HG03520 (cell line): ENCODE measurements around the gene RPS24.
"Not testable (repeated sequence)": the region's sequence is repeated elsewhere in the genome, so short reads cannot be mapped to it uniquely, and the experiment has no call there.

ENCODE experiments used
- ATAC-seq: cut with Tn5 transposase; IDR thresholded peaks from one replicate; pipeline ENCODE4 v1.9.1; 2021; ENCODE audit warnings: mild to moderate bottlenecking, moderate library complexity; ENCODE audit not compliant: unreplicated experiment

Gene RPS24

GRCh38 chr10:78047314-78047891, 13.7 kb downstream of the RPS24 start:
- no peak for ATAC-seq

- ATAC-seq = no peak
Observed at GRCh38 chr10:78049851-78050250, 16.2 kb downstream of the RPS24 start.

GRCh38 chr10:78053211-78053868, 19.7 kb downstream of the RPS24 start:
- no peak for ATAC-seq

- ATAC-seq = no peak
Observed at GRCh38 chr10:78058562-78058961, 24.9 kb downstream of the RPS24 start.

DNA sequence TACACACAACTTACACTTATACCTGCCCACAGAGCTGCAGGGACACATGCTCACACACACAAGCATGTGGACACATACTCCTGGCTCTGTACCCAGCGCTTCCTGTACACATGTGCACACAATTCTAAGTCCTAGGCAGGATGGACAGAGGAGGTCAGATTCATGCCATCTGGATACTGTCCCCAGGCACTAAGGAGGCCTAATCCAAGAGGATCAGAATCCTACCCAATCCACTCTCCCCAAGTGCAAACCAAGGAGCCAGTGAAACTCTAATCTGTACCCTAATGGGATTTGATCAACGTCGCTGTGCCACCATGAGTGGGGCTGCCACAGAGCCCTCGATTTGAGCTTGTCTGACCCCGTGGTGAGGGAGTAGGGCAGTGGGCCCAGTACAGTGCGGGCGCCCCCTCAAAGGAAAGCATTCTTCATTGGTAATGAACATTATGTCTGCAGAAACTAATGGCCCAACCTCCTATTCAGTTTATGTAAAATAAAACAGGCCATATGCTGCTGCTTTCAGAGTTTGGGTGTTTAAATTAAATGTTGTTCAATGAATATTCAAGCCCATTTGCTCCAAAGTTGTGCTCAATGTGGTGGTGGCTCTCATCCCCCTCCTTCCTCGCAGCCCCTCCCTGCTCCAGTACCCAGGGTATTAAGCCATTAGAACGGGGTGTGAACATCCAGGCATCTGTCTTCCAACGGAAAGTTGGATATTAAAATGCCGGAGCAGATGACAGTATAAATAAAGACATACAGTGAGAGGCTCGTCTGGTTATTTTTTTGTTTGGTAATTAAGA, 26.4 kb downstream of the RPS24 start:
- ATAC-seq = no peak

DNA sequence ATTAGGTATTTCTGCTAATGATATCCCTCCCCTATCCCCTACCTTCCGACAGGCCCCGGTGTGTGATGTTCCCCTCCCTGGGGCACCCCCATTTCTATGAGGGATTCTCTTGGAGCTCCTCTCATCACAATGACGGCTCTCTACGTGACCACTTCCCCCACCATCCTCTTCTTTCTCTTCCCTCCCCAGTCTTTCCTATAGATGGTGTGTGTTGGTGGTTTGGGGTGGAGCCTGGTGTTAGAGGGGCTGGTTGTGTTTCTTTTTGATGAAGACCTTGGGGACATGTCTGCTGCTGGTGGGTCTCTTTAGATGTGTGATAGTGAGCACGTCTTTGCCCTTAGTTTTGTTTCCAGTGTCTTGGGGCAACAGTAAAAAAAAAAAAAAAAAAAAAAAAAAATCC, 28.6 kb downstream of the RPS24 start:
- no peak for ATAC-seq

DNA sequence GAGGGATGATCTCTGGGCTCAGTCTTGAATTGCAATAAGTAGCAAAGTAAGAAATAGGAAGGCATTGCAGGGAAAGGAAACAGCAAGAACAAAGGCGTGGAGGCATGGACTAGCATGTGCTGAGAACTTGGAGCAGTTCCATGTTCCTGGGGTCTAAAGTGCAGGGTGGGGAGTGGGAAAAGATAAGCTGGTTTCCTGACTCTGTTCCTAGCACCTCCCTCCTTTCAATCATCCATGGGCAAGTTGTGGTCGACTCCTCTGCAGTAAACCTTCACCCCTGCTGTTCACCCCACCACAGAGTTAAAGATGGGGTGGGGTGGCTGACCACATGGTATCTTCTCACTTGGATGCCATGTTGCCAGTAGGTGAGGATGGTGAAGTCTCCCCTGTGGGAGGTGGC, 29.6 kb downstream of the RPS24 start:
- no peak for ATAC-seq

DNA sequence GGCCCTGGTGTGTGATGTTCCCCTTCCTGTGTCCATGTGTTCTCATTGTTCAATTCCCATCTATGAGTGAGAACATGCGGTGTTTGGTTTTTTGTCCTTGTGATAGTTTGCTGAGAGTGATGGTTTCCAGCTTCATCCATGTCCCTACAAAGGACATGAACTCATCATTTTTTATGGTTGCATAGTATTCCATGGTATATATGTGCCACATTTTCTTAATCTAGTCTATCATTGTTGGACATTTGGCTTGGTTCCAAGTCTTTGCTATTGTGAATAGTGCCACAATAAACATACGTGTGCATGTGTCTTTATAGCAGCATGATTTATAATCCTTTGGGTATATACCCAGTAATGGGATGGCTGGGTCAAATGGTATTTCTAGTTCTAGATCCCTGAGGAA, 31.3 kb downstream of the RPS24 start:
- ATAC-seq = not testable (repeated sequence)

DNA sequence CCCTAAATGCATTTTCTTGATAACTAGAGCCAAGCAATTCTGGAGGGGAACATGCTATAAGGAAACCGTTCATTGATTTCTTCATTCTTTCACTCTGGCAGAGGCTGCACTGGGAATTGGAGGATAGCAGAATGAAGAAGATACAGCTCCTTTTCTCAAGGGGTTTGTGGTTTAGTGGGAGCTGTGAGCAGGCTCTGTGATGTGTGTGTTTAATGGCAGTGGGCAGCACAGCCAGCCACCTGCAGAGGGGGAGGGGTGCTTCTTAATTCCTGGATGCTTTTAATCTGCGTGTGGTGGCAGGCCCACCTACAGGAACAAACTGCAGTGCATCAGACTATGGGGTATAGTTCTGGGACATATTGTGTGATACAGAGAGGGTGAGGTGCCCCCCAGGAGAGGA, 31.9 kb downstream of the RPS24 start:
- no peak for ATAC-seq

DNA sequence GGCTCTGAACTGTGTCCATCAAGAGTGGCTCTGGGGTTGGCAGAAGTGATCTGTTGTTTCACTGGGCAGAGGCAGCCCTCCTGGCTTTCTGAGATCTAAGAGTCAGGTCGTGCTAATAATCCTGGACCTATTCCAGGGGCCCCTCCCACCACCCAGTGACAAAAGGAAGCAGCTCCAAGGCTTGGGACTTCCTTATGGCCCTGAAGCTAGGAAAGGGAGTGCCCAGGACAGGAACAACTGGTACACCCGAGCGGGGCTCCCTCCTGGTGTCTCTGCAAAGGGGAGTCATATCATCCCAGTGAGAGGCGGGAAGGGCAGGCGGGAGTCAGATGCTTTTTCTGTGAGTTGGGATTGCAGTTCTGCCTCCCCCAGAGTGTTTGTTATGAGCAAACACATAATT, 32.3 kb downstream of the RPS24 start:
- no peak for ATAC-seq

- no peak for ATAC-seq
Observed at GRCh38 chr10:78066728-78067430, 33.2 kb downstream of the RPS24 start.

DNA sequence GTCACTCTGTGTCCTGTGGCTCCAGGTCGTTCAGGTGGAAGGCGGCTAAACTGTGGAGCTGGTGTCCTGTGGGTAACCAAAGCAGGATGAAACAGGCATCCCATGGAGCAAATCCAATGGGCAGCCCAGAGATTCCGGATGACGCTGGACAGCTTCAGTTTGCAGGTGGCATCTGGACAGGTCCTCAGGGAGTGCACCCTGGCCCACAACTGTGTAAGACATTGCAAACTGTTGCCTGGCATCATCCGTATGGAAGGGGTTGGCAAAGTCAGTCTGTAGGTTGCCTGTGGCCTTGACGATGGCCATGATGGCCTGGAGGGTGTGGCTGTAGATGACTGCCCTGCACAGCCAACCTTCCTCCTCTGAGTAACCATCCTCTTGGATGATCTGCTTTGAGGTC, 35.5 kb downstream of the RPS24 start:
- no peak for ATAC-seq

DNA sequence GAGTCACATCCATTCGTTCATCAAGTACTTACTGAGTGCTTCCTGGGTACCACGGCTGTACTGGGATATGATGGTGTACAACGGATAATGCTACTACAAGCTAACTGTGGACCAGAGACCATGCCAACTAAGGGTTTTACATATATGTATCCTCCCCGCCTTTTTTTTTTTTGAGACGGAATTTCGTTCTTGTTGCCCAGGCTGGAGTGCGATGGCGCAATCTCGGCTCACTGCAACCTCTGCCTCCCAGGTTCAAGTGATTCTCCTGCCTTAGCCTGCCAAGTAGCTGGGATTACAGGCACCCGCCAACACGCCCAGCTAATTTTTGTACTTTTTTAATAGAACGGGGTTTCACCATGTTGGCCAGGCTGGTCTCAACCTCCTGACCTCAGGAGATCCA, 36.4 kb downstream of the RPS24 start:
- ATAC-seq = not testable (repeated sequence)

- no peak for ATAC-seq
Observed at GRCh38 chr10:78070726-78071125, 37.1 kb downstream of the RPS24 start.

DNA sequence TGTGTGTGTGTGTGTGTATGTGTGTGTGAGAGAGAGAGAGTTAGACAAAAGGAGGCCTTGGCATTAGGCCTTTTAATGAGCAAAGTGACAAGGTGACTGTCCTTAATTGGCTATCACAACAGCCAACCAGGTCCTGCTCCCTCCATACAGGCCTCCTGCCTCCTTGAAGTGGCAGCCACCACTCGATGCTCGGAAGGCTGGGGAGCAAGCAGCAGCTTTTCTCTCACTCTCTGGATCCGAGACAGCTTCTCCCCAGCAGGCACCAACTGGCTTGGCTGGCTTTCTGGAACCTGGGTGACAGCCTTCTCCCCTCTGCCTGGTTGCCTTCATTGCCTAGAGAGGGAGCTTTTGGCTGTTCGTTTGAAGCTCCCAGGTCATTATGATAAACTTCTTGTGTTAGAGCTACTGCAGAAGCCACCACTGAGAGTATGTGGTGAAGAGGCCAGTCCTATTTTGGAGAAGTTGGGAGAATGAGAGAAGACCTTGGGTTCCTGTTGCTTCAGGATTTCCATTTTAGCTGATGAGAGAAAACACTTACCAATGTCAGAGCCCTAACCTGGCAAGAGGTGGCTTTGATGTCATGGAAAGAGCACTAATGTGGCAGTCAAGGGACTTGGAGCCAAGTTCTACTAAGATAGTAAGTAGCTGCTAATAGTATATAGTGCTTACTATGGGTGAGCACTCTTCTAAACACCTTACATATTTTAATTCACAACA, 37.6 kb downstream of the RPS24 start:
- no peak for ATAC-seq

DNA sequence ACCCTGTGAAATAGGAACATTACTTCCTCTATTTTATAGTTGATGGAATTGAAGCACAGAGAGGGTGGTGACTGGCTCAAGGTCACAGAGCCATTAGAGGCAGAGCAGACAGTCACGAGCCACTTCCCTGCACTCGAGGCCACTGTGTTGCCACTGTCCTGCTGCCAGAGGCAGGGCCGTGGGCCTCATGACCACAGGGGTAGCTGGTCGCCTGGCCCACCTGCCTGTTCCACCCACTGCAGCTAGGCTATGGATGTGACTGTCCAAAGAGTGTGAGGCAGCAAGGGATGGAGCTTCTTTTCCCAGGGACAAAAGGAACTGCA, 38.2 kb downstream of the RPS24 start:
- no peak for ATAC-seq

DNA sequence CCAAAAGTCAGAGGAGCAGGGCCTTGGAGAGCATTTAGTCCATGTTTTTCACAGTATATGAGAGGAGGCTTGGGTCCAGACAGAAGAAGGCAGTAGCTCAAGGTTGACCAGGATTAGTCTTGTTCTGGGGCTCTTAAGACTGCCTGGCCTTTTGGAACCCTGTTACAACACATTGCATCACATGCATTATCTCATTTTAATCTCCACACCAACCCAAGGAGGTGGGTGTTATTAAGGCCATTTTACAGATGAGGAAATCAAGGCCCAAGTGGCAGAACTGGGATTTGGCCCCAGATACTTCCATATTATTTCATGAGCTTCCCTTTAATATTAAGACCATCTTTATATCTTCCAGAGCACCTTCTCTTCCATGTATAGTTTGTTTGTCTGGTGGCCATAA, 38.8 kb downstream of the RPS24 start:
- ATAC-seq = no peak

GRCh38 chr10:78075806-78076205, 42.1 kb downstream of the RPS24 start:
- ATAC-seq = not testable (repeated sequence)

DNA sequence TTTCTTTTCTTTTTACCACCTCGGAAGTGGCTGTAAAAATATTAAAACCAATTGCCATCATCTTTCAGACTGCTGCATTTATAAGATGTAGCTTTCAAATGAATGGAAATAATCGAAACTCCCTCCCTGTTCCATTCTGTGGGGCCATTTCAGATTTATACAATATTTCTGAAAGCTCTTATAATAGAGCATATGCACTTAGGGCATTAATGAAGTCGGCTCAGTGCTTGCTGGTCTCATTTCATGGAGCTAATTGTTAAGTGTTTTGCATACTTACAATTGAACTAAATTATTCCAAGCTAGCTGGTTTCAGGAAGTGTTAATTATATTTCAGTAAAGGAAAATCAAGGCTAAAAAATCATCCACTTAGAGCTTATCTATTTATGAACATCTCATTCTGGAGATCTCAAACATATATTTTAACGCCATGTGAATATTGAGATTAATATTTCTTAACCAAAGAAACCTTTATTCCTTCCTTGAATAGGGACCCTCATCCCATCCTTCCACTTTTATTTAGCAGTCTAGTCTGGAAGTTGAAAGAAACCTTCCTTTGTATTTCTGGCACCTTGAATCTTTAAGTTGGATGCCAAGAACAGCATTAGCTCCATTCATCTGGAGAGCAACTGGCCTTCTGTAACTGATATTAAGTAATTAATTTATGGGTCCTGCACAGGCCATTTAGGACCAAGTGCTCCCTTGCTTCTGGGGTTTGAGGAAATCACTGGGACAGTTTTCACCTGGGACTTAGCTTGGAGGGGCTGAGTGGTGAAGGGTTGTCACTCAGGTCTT, 45.1 kb downstream of the RPS24 start:
- no peak for ATAC-seq

- no peak for ATAC-seq
Observed at GRCh38 chr10:78079411-78079810, 45.7 kb downstream of the RPS24 start.
